Esophagus squamous epithelium (tissue), 4 donors: ENCODE measurements around the gene COL8A2.

Experiments used
- POLR2A ChIP-seq, 4 donors: fragments of 450-650 bp; IDR thresholded peaks; one replicate each; pipeline ENCODE4 v1.6.1; 2017; ENCODE audit warnings: antibody characterized with exemption in 4 of 4, mild to moderate bottlenecking in 4 of 4, moderate library complexity in 3 of 4
- TF ChIP-seq, protein P1 (sequence below), 6 experiments: fragments of 450-650 bp in 4 of 6; fragments of 200-600 bp in 2 of 6; sonication (generic) in 2 of 6; IDR thresholded peaks; one replicate each; pipeline ENCODE4 v1.5.1; 2016 to 2019; ENCODE audit warnings: antibody characterized with exemption in 6 of 6, mild to moderate bottlenecking in 4 of 6, moderate library complexity in 4 of 6

DNA sequence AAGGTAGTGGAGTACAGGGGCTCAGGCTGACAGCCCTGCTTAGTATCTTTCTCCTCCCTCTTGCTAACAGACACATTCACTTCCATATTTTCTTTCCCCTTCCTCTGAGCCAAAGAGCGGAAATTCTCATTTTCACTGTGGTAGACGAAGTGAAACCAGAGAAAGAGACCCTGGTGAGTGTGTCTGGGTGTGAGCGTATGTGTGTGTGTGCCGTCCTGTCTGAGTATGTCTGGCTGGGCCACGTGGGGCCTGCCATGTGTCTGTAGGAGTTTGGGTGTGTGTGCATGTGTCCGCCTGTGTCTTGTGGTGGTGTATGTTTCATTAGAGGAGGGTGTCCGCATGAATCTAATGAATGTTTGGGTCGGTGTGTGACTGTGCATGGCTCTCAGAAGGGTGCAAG is 1.7 kb downstream of the COL8A2 start:
- TF ChIP-seq, protein P1, sequence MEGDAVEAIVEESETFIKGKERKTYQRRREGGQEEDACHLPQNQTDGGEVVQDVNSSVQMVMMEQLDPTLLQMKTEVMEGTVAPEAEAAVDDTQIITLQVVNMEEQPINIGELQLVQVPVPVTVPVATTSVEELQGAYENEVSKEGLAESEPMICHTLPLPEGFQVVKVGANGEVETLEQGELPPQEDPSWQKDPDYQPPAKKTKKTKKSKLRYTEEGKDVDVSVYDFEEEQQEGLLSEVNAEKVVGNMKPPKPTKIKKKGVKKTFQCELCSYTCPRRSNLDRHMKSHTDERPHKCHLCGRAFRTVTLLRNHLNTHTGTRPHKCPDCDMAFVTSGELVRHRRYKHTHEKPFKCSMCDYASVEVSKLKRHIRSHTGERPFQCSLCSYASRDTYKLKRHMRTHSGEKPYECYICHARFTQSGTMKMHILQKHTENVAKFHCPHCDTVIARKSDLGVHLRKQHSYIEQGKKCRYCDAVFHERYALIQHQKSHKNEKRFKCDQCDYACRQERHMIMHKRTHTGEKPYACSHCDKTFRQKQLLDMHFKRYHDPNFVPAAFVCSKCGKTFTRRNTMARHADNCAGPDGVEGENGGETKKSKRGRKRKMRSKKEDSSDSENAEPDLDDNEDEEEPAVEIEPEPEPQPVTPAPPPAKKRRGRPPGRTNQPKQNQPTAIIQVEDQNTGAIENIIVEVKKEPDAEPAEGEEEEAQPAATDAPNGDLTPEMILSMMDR (IDR thresholded peaks at IDR 0.05): no peak
- no peak for TF ChIP-seq POLR2A (IDR thresholded peaks at IDR 0.05)
